ENCODE results near the gene SNRK. TPM values are rescaled to one million over a fixed set of nuclear protein-coding genes. Genes with fewer than 3 reads are reported as not detected.

The SNRK gene
- total RNA-seq, 6 experiments from 2014 or later, result 10.0 to 13.8 (median 11.6) TPM

GRCh38 chr3:43281020-43281419 lies 5.3 kb upstream of the SNRK start:
- H3K4me3 Mint-ChIP-seq, result no peak overlapping the region
- TF ChIP-seq, protein P1, sequence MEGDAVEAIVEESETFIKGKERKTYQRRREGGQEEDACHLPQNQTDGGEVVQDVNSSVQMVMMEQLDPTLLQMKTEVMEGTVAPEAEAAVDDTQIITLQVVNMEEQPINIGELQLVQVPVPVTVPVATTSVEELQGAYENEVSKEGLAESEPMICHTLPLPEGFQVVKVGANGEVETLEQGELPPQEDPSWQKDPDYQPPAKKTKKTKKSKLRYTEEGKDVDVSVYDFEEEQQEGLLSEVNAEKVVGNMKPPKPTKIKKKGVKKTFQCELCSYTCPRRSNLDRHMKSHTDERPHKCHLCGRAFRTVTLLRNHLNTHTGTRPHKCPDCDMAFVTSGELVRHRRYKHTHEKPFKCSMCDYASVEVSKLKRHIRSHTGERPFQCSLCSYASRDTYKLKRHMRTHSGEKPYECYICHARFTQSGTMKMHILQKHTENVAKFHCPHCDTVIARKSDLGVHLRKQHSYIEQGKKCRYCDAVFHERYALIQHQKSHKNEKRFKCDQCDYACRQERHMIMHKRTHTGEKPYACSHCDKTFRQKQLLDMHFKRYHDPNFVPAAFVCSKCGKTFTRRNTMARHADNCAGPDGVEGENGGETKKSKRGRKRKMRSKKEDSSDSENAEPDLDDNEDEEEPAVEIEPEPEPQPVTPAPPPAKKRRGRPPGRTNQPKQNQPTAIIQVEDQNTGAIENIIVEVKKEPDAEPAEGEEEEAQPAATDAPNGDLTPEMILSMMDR (IDR thresholded peaks at IDR 0.05), result no peak
- no peak overlapping the region for H3K27ac Mint-ChIP-seq
- peaks cover 15% of the 10 kb centered on the region for H3K27me3 Mint-ChIP-seq (ENCODE audit: insufficient read depth)
- no peaks in the 10 kb centered on the region for H3K36me3 Mint-ChIP-seq (ENCODE audit: low read depth)
- no peaks in the 10 kb centered on the region for H3K9me3 Mint-ChIP-seq
- H3K4me1 Mint-ChIP-seq (ENCODE audit: low read depth), result peaks cover 5% of the 10 kb centered on the region
- DNase-seq, result no peak

- peaks cover 25% of the 10 kb centered on the region for H3K4me1 Mint-ChIP-seq (ENCODE audit: low read depth)
- no peak overlapping the region for H3K4me3 Mint-ChIP-seq
- no peak for DNase-seq
- no peaks in the 10 kb centered on the region for H3K9me3 Mint-ChIP-seq
- no peaks in the 10 kb centered on the region for H3K36me3 Mint-ChIP-seq (ENCODE audit: low read depth)
- H3K27ac Mint-ChIP-seq, result no peak overlapping the region
- peaks cover 13% of the 10 kb centered on the region for H3K27me3 Mint-ChIP-seq (ENCODE audit: insufficient read depth)
- TF ChIP-seq, protein P1 (IDR thresholded peaks at IDR 0.05), result no peak
These were observed 2.2 kb upstream of the SNRK start for GRCh38 chr3:43284171-43284570.

GRCh38 chr3:43285644-43286043 lies 696 bp upstream of the SNRK start:
- DNase-seq, result no peak
- Mint-ChIP-seq H3K27me3 (ENCODE audit: insufficient read depth) (peaks cover 6% of the 10 kb centered on the region; the same call in 1 of the 2 replicates), H3K36me3 (ENCODE audit: low read depth) (peaks cover 8% of the 10 kb centered on the region; the same call in 1 of the 2 replicates), H3K9me3 (no peaks in the 10 kb centered on the region), H3K4me1 (ENCODE audit: low read depth) (peaks cover 40% of the 10 kb centered on the region), H3K4me3 (peak overlapping the region; percentile 87), H3K27ac (no peak overlapping the region; the same call in 1 of the 2 replicates)
- TF ChIP-seq, protein P1 (IDR thresholded peaks at IDR 0.05), result no peak

DNA sequence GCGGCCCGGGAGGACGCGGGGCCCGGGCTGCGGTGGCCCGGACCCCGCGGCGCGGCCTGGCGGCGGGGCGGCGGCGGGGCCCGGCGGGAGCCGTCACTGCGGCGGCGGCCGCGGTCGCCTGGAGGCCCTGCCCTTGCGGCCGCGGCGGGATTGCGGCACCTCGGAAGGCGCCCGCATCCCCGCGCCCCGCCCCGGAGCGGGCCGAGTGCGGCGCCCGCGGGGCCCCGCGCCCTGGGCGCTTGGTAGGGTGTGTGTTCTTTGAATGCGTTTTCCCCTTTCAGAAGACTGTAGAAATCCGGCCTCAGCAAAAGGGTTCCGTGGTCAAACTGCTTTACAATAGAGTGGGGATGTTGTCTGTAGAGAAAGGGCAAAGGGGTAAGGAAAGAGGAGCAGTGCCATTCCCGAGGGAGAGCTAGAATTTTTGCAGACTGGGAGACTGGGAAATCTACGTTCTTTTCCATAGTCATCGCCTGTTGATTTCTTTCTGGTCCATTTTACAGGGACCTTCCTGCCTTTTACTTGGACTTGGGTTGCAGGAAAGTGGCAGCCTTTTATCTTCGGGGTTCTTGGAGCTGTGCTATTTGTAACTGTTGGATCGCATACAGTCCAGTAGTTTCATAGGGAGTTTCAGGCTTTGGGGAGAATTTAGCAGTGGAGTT lies 630 bp downstream of the SNRK start:
- peak; percentile 1 for DNase-seq
- Mint-ChIP-seq H3K4me1 (ENCODE audit: low read depth) (peaks cover 53% of the 10 kb centered on the region), H3K36me3 (ENCODE audit: low read depth) (peaks cover 9% of the 10 kb centered on the region; the same call in 1 of the 2 replicates), H3K4me3 (peak overlapping the region; percentile 97), H3K9me3 (no peaks in the 10 kb centered on the region), H3K27me3 (ENCODE audit: insufficient read depth) (peaks cover 2% of the 10 kb centered on the region; the same call in 1 of the 2 replicates), H3K27ac (peak overlapping the region; percentile 92)
- TF ChIP-seq, protein P1 (IDR thresholded peaks at IDR 0.05), result no peak

DNA sequence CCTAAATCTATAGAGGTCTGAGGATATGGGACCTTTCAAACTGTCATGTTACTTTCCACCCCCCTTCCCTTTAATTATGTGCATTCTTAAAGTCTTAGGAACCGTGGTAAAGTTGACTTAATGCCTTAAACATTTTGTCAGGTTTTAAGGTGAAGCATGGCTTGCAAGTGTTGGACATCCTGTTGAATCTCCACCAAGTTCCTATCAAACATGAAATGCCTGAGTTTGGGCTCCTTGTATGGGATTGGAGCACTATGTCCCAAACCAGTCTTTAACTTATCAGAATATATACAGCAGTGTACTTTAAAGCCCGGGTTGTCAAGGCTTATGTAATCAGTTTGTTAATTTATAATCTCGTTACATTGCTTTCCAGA lies 1.1 kb downstream of the SNRK start:
- peak overlapping the region; percentile 92 for H3K27ac Mint-ChIP-seq
- H3K4me3 Mint-ChIP-seq, result peak overlapping the region; percentile 97
- peaks cover 58% of the 10 kb centered on the region for H3K4me1 Mint-ChIP-seq (ENCODE audit: low read depth)
- H3K36me3 Mint-ChIP-seq (ENCODE audit: low read depth), result peaks cover 9% of the 10 kb centered on the region; the same call in 1 of the 2 replicates
- H3K27me3 Mint-ChIP-seq (ENCODE audit: insufficient read depth), result no peaks in the 10 kb centered on the region; the same call in 1 of the 2 replicates
- TF ChIP-seq, protein P1 (IDR thresholded peaks at IDR 0.05), result no peak
- DNase-seq, result no peak
- H3K9me3 Mint-ChIP-seq, result no peaks in the 10 kb centered on the region
